HUES48 (cell line): ENCODE measurements around the gene ZNF777.
A peak's percentile ranks its signal among the peaks of the same experiment; 100 is the strongest.

Experiments
- H3K27ac ChIP-seq: one replicate; pipeline ENCODE4 v1.7.0; 2013; ENCODE audit warnings: low read depth, low read length, inconsistent platforms
- H3K27me3 ChIP-seq: 2 replicates; pipeline ENCODE4 v1.6.1; 2013; ENCODE audit warnings: mild to moderate bottlenecking, low read length; ENCODE audit not compliant: control insufficient read depth, insufficient read depth
- H3K36me3 ChIP-seq: 2 replicates; pipeline ENCODE4 v1.6.1; 2013; ENCODE audit warnings: low read length; ENCODE audit not compliant: control insufficient read depth, insufficient read depth
- H3K4me1 ChIP-seq: 2 replicates; pipeline ENCODE4 v1.6.1; 2013; ENCODE audit warnings: mild to moderate bottlenecking, low read length; ENCODE audit not compliant: control insufficient read depth, insufficient read depth
- H3K4me3 ChIP-seq: 2 replicates; pipeline ENCODE4 v1.5.1; 2013; ENCODE audit warnings: mild to moderate bottlenecking, low read depth, low read length
- H3K9ac ChIP-seq: 2 replicates; pipeline ENCODE4 v1.6.1; 2013; ENCODE audit warnings: mild to moderate bottlenecking, low read depth, low read length, moderate library complexity
- H3K9me3 ChIP-seq: 2 replicates; pipeline ENCODE4 v1.6.1; 2013; ENCODE audit warnings: low read length; ENCODE audit not compliant: control insufficient read depth, insufficient read depth

ZNF777 gene

GRCh38 chr7:149460493-149461277, at the start of gene ZNF777:
Gene ZNF777 (minus strand): TSS chr7:149461062. CDS start chr7:149456022, 5,040 bp downstream.
- peak within 1 kb of the TSS; percentile 54 for H3K27ac ChIP-seq
- H3K27me3 ChIP-seq = peaks cover 39% of the 10 kb centered on the region
- peaks cover under 1% of the 10 kb centered on the region; the same call in 1 of the 2 replicates for H3K36me3 ChIP-seq
- peak within 1 kb of the TSS; percentile 51; the same call in 1 of the 2 replicates for H3K9ac ChIP-seq
- no peaks in the 10 kb centered on the region for H3K9me3 ChIP-seq
- no peaks in the 10 kb centered on the region for H3K4me1 ChIP-seq
- peak within 1 kb of the TSS; percentile 76 for H3K4me3 ChIP-seq

DNA sequence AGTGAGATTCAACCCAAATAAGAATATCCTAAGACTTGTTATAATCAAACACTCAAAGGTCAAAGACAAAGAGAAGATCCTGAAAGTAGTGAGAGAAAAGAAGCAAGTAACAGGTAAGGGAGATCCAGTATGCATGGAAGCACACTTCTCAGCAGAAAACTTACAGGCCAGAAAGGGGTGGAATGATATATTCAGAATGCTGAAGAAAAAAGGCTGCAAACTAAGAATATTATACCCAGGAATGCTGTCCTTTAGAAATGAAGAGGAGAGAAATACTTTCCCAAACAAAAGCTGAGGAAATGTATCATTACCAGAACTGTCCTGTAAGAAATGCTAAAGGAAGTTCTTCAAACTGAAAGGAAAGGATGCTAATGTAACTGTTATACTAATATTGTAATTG, 49.4 kb upstream of the ZNF777 start:
- no peaks in the 10 kb centered on the region for H3K27me3 ChIP-seq
- H3K36me3 ChIP-seq = no peaks in the 10 kb centered on the region
- no peak overlapping the region for H3K9ac ChIP-seq
- H3K27ac ChIP-seq = no peak overlapping the region
- peaks cover 34% of the 10 kb centered on the region; the same call in 1 of the 2 replicates for H3K9me3 ChIP-seq
- H3K4me3 ChIP-seq = no peak overlapping the region
- H3K4me1 ChIP-seq = no peaks in the 10 kb centered on the region

DNA sequence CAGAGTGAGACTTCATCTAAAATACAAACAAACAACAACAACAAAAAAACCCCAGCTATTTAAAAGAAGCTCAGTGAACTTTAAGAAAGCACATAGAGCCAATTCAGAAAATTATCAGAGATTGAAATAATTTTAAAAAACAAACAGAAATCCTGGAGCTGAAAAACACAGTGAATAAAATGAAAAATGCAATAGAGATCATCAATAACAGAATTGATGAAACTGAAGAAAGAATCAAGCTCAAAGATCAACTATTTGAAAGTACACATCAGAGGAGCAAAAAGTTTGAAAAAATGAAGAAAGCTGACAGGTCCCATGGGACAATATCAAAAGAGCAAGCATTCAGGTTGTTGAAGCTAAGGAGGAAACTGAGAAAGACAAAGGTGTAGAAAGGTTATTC, 48.9 kb upstream of the ZNF777 start:
- Histone ChIP-seq H3K27ac (no peak overlapping the region), H3K4me3 (no peak overlapping the region), H3K36me3 (no peaks in the 10 kb centered on the region), H3K4me1 (no peaks in the 10 kb centered on the region), H3K9ac (no peak overlapping the region), H3K9me3 (peaks cover 32% of the 10 kb centered on the region; the same call in 1 of the 2 replicates), H3K27me3 (no peaks in the 10 kb centered on the region)

GRCh38 chr7:149505551-149505950, 44.7 kb upstream of the ZNF777 start:
- Histone ChIP-seq H3K9me3 (peaks cover 30% of the 10 kb centered on the region; the same call in 1 of the 2 replicates), H3K4me1 (no peaks in the 10 kb centered on the region), H3K27ac (no peak overlapping the region), H3K36me3 (no peaks in the 10 kb centered on the region), H3K27me3 (no peaks in the 10 kb centered on the region), H3K9ac (no peak overlapping the region), H3K4me3 (no peak overlapping the region)

GRCh38 chr7:149501651-149502050, 40.8 kb upstream of the ZNF777 start:
- no peak overlapping the region for H3K27ac ChIP-seq
- H3K27me3 ChIP-seq = peaks cover 11% of the 10 kb centered on the region

DNA sequence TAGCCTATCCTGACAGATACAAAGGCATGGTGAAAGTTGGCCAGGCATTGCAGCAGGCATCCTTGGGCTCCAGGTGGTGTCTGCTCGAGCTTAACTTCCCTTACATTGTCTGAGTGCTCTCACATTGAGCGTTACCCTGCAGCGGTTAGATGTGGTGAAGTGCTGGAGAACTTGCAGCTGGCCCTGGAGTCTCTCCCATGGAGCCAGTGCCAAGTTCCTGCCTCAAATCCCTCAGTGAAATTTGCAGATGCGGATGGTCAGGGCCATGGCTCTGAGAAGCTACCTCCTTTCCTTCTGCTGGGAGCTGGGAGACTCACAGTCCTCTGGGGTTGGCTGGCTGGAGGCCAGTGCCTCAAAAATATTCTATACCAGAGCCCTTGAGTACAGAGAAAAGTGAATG, 40.0 kb upstream of the ZNF777 start:
- 0 out of 2 replicates have a peak, but pooled peaks cover 4% of the 10 kb centered on the region for H3K9me3 ChIP-seq
- H3K9ac ChIP-seq = no peak overlapping the region
- H3K4me1 ChIP-seq = no peaks in the 10 kb centered on the region
- peaks cover 11% of the 10 kb centered on the region for H3K27me3 ChIP-seq
- no peaks in the 10 kb centered on the region for H3K36me3 ChIP-seq
- no peak overlapping the region for H3K27ac ChIP-seq
- no peak overlapping the region for H3K4me3 ChIP-seq

More at GRCh38 chr7:149501651-149502050, 40.8 kb upstream of the ZNF777 start:
- Histone ChIP-seq H3K9me3 (0 out of 2 replicates have a peak, but pooled peaks cover 10% of the 10 kb centered on the region), H3K4me3 (no peak overlapping the region), H3K36me3 (no peaks in the 10 kb centered on the region), H3K9ac (no peak overlapping the region), H3K4me1 (no peaks in the 10 kb centered on the region)

DNA sequence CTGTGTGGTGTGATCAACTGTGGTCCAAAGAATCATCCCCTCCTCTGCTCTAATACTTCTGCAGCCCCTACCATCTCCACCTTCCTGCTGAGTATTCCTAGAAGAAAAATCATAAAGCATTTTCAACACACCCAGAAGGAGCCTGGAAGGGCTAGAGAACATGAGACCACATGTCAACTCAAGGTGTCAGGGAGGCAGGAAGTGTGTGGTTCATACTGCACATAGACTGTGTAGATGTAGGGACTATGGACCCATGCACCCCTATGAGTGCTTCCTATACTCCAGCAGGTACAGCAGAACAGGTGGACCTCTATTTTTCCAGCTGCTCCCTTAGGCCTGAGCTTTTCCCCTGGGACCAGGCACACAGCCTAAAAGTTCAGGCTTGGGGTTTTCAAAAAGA, 39.3 kb upstream of the ZNF777 start:
- no peaks in the 10 kb centered on the region for H3K36me3 ChIP-seq
- H3K4me1 ChIP-seq = no peaks in the 10 kb centered on the region
- H3K9me3 ChIP-seq = no peaks in the 10 kb centered on the region
- no peak overlapping the region for H3K4me3 ChIP-seq
- H3K9ac ChIP-seq = no peak overlapping the region
- peaks cover 11% of the 10 kb centered on the region for H3K27me3 ChIP-seq
- H3K27ac ChIP-seq = no peak overlapping the region

DNA sequence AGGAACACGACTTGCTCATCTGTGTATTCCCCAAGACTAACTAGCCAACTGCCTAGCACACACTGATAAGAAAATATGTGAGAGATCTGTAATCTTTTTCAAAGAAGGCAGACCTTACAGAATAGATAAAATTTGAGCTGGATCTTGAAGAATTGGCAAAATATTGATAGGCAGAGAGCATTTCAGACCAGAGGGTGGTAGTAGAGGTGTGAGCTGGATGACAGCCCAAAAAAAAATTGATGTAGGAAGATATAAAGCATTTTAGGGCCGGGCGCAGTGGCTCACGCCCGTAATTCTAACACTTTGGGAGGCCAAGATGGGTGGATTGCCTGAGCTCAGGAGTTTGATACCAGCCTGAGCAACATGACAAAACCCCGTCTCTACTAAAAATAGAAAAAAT, 37.9 kb upstream of the ZNF777 start:
- Histone ChIP-seq H3K9me3 (no peaks in the 10 kb centered on the region), H3K27ac (no peak overlapping the region), H3K9ac (no peak overlapping the region), H3K4me1 (no peaks in the 10 kb centered on the region), H3K27me3 (peaks cover 11% of the 10 kb centered on the region), H3K4me3 (no peak overlapping the region), H3K36me3 (peaks cover 4% of the 10 kb centered on the region)

DNA sequence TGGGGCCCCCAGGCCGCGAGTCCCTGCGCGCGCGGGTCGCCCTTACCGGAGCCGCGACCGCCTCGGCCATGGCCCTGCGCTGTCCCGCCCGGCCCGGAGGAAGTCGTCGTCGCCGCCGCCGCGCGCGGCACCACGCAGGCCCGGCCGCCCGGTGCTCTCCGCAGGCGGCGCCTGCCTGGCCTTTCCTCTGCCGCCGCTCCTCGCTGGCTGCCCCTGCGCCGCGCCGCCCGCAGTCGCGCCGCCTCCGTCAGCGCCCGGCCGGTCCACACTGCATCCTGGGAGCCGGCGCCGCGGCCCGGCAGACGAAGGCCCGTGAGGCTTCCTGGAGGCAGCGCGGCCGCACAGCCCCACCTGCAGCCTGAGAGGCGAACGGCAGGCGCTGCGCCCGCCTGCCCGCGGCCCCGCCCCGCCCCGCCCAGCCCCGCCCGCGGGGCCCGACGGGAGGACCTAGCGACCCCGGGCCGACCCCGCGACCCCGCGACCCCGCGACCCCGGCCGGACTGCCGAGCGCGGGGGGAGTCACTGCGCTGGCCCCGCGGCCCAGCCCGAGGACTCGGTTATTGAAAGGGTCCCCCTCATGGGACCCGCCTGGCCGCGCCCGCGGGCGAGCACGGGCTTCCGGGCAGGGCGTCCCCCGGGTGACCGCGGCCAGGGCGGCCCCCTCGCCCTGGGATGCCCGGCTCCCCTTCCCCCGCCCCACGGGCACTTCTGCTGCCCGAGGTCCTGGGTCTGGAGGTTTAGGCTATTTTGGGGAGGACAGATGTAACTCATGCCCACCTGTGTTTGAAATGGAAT, 36.8 kb upstream of the ZNF777 start, which contains the start of gene ZNF746:
Gene ZNF746, minus strand, starts transcription at position 343 of the 795 bp plus-strand sequence. Its CDS starts 273 bp downstream, at position 70.
- Histone ChIP-seq H3K9ac (peak within 1 kb of the TSS; percentile 51; the same call in 1 of the 2 replicates), H3K4me3 (peak within 1 kb of the TSS; percentile 74), H3K27ac (no peak within 1 kb of the TSS), H3K4me1 (no peaks in the 10 kb centered on the region), H3K9me3 (no peaks in the 10 kb centered on the region), H3K36me3 (peaks cover 16% of the 10 kb centered on the region), H3K27me3 (peaks cover 11% of the 10 kb centered on the region)

GRCh38 chr7:149496642-149497391, 36.0 kb upstream of the ZNF777 start:
- no peak overlapping the region for H3K27ac ChIP-seq
- no peaks in the 10 kb centered on the region for H3K4me1 ChIP-seq
- peak overlapping the region; percentile 74 for H3K4me3 ChIP-seq
- peaks cover 24% of the 10 kb centered on the region for H3K36me3 ChIP-seq
- no peaks in the 10 kb centered on the region for H3K9me3 ChIP-seq
- H3K9ac ChIP-seq = peak overlapping the region; percentile 51; the same call in 1 of the 2 replicates
- peaks cover 11% of the 10 kb centered on the region for H3K27me3 ChIP-seq
